ENCODE results near the gene VAMP7.
"Not testable (repeated sequence)": the region's sequence is repeated elsewhere in the genome, so short reads cannot be mapped to it uniquely, and the experiment has no call there.

The VAMP7 gene

GRCh38 chrX:155881158-155881993 lies at the start of gene VAMP7:
VAMP7 (plus strand) TSS chrX:155881345; CDS start chrX:155889467, 8,122 bp downstream.
- peak; percentile 61 for DNase-seq

GRCh38 chrX:155841232-155841631 lies 39.9 kb upstream of the VAMP7 start:
- DNase-seq, result no peak

- DNase-seq, result not testable (repeated sequence)
Measured at GRCh38 chrX:155851786-155852185, 29.4 kb upstream of the VAMP7 start.

- no peak for DNase-seq
Measured at GRCh38 chrX:155857561-155857960, 23.6 kb upstream of the VAMP7 start.

- DNase-seq, result no peak
Measured at GRCh38 chrX:155864655-155865054, 16.5 kb upstream of the VAMP7 start.

DNA sequence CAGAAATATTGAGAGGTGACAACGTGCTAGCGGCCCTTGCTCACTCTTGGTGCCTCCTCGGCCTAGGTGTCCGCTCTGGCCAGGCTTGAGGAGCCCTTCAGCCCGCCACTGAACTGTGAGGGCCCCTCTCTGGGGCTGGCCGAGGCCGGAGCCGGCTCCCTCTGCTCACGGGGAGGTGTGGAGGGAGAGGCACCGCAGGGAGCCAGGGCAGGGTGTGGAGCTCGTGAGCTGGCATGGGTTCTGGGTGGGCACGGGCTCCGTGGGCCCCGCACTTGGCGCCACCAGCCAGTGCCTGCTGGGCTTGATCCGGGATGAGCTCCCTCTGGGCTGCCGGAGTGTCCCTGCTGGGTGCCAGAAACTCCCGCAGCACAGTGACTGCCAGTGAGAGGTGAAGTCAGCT lies 16.0 kb upstream of the VAMP7 start:
- DNase-seq, result no peak

GRCh38 chrX:155867821-155868220 lies 13.3 kb upstream of the VAMP7 start:
- no peak for DNase-seq

DNA sequence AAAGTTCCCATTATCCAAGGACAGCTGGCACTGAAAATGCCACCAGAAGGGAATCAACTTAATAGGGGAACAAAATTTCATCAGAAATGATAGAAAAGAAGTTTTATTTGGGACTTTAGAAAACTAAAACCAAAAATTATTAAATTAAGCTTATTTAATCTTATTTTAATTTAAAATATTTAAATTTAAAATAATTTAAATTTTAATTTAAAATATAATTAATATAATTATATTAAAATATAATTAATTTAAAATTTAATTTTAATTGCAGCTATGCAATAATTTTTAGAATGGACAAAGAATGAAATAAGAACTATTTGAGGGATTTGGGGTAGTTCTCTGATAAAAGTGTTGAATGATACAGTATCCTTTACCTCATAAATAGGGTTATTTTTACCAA lies 10.2 kb upstream of the VAMP7 start:
- DNase-seq, result no peak

GRCh38 chrX:155871934-155872333 lies 9.2 kb upstream of the VAMP7 start:
- DNase-seq, result no peak

GRCh38 chrX:155873188-155873587 lies 8.0 kb upstream of the VAMP7 start:
- no peak for DNase-seq

DNA sequence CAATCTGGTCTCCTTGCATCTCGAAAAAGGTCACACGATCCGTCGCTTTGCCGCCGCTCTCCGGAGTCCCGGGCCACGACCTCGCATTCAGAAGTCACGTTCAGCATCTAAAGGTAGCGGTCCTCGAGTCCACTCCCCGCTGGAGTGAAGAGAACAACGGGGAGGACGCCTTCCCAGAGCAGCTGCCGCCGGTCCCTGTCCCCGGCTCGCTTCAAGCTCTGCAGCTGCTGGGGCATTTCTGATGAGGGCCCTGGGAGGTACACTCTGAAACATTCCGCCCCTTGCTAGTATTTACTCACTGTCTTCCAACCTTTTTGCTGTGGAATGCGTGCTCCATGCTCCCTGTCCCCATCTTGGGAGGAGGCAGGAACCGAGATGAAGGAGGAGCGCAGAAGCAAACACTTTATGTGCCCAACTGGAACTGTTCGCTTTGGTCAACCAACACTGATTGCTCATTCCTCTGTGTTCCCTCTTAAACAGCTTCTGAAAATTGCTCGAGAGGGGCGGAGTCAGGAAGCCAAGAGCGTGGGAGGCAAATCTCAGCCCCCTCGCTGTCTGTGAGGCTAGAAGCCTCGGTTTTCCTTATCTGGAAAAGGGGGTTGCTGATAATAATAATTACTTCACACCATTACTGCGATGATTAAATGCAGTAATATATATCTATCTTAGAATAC lies 6.4 kb upstream of the VAMP7 start:
- DNase-seq, result no peak

DNA sequence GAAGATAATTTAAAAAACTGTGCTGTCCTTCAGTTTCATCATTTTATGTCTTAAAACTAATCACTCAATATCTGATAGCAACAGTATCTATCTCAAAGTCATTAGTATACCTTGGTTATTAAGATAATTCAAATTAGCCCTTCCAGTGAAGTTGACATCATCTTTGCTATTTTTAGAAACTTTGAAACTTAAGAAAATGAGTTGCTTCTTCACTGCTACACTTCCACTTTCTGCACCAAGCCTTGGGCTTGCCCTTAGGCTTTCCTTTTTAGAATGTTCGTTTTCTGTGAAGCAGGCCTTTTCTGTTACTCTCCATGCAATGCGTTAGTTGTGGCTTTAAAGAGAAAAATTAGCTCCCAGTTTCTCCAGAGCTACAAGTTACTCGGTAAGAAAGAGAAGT lies 4.4 kb upstream of the VAMP7 start:
- DNase-seq, result no peak

DNA sequence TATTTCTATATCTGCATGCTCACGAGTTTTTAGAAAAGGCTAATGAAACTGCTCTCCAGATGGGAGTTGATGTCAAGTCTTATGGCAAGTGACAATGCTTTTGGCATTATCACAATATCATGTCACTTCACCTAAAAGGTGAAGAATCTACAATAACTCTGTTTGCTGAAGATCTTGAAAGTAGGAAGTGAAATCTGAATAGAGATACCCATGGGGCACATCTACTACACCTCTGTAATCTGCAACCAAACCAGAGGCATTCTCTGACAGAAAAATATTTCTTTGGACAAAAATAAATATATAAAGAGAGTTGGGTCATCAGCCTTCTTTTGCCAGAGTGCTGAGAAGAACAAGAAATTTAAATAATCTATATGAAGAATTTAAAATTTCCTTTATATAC lies 3.9 kb upstream of the VAMP7 start:
- no peak for DNase-seq

- DNase-seq, result no peak
Measured at GRCh38 chrX:155880586-155881157, 473 bp upstream of the VAMP7 start.

DNA sequence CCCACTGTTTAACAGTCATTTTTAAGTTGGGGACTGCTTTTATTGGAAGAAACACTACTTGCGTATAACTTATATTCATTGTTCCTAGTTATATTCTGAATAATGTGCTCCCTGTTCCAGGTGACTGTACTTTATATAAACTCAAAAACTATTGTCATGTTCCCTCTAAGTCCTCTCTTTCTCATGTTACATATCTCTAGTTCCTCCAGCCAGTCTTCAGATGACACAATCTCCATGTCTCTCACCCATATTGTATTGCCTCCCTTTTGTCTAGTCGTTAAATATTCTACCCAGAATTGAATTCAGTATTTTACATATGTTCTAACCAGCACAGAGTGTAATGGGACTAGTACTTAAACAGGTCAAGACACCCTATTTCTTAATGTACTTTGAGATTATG lies 5.3 kb downstream of the VAMP7 start:
- no peak for DNase-seq

DNA sequence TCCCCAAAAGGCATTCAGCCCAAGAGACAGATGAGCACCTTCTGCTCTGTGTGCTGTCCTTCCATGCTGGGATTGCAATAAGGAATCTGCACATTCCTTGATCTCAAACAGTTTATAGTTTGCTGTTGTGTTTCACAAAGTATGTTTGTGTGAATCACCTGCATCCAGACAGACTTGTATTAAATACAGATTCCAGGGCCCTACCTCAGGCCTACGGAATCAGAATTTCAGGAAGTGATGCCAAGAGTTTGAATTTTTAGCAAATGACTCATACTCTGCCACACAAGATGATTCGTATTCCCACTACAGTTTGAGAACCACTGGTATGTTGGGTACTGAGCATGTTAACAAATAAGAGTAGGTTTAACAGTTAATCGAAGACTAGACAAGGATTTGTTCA lies 7.0 kb downstream of the VAMP7 start:
- DNase-seq, result no peak

- DNase-seq, result no peak
Measured at GRCh38 chrX:155889328-155889727, 8.2 kb downstream of the VAMP7 start.

- DNase-seq, result no peak
Measured at GRCh38 chrX:155891446-155892210, 10.5 kb downstream of the VAMP7 start.

- no peak for DNase-seq
Measured at GRCh38 chrX:155893521-155893920, 12.4 kb downstream of the VAMP7 start.

DNA sequence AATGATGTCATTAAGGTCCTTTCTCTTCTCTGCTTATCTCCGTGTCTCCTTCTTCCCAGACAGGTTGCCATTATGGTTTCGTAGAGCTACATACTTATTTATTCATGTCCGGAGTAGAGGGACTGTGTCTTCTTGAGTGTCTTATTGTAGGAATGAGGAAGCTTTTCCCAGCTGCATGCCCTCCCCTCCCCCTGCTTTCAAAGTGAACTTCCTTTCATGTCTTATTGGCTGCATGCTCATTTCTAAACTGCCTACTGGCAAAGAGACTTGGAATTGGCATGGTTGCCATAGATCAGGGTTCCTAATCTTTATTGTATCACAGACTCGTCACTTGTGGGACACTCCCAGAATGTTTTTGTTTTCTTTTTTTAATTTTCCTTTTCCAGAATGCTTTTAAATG lies 15.4 kb downstream of the VAMP7 start:
- no peak for DNase-seq

DNA sequence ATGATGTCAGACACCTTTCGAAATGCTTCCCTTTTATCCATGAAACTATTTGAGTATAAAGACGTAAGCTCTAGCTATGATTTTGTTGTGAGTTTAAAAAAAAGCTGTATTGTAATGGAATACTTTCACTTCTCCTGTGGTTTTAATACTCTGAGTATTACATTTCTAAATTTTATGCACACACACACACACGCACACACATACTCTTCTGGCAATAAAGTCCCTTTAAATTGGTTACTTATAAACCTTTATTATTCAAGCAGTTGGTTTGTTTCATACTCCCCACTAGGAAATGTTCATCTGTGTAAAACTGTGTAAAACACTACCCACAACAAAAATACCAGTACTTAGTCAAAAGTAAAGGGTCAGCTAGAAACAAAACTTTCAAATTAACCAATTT lies 18.2 kb downstream of the VAMP7 start:
- no peak for DNase-seq

DNA sequence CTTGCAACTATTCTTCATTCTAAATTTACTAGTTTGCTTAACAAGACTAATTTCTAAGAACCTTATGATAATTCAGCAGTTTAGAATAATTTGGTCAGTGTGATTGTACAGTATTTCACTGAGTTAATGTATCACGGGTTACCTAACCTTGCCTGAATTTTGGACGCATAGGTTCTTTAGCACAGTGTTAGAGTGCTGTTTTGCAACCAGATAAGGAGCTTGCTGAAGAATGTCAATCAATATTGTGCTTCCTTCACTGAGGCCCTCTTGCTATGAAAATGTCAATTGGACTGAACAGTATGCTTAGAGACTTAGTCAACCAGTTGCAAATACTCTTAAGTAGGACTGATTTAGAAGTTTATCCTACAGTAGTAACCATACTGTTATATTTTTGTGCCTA lies 19.6 kb downstream of the VAMP7 start:
- DNase-seq, result no peak

DNA sequence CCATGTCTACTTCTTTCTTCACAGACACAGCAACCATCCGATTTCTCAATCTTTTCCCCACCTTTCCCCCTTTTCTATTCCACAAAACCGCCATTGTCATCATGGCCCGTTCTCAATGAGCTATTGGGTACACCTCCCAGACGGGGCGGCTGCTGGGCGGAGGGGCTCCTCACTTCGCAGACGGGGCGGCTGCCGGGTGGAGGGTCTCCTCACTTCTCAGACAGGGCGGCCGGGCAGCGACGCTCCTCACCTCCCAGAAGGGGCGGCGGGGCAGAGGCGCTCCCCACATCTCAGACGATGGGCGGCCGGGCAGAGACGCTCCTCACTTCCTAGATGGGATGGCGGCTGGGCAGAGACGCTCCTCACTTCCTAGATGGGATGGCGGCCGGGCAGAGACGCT lies 26.5 kb downstream of the VAMP7 start:
- not testable (repeated sequence) for DNase-seq

Measured in NCI-H524 treated with DMSO at 0.1 percent for 48 hours (cell line).